NCI-H226 (cell line): Measurements from ENCODE around the gene CCR5AS.

Experiments used
- DNase-seq: peaks from one replicate; pipeline ENCODE4 v3.0.0-alpha.2; 2015

Gene CCR5AS

DNA sequence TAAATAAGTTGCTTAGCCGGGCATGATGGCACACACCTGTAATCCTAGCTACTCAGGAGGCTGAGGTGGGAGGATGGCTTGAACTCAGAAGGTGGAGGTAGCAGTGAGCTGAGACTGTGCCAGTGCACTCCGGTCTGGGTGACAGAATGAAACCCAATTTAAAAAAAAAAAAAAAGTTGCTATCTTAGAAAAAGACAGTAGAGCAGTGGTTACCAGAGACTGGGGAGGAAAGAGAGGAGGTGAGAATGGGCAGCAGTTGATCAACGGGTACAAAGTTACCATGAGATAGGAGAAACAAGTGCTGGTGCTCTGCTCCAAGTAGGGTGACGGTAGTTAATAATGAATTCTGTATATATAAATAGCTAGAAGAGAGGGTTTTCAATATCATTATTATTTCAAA, 53.8 kb downstream of the CCR5AS start:
- DNase-seq: no peak

GRCh38 chr3:46351646-46352045, 55.2 kb downstream of the CCR5AS start:
- DNase-seq: no peak

DNA sequence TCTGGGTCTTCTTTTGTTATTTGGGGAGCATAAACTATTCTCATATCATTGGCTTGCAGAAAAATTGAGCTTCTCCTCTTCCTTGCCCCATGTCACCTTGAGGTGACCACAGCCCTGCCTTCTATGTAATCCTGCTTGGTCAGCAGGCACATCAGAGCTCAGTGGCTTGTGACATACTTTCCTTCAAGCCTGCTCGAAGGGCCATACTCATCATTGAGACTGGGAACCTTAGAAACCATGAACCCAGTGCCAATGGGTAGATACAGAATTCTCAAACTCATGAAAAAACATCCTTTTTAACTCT, 56.7 kb downstream of the CCR5AS start:
- DNase-seq: no peak

DNA sequence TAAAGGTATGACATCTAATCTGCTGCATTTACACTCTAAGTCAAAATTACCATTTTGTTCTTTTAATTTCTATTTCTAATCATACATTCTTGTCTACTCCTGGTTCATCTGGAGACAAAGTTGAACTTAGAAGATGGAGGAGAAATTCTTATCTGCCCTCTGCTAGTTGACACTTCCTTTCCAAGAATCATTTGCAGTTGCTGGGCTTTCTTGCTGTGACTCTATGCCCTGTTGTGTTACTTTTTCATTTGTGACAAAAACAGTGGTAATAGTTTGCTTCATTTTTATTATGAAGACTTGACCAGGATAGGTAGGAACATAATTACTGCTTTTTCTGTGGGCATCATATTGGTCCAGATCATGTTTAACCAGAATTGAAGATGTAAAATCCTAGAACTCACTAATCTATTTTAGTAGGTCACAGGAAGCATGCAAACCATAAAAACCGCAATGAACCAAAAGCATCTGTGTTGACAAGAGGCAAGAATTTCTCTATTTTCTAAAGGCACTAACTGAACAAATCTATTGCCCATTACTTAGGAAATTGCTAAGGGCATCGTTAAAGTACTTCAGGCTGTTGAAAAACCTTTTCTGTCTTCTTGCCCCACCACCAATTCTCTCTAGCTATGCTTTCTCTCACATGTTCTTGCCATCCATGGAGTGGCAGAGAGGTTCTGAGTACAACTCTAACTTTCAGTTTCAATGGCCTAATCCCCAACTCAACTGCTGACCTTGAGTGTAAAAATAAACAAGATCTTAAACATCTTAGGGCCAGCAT, 57.2 kb downstream of the CCR5AS start:
- DNase-seq: no peak

DNA sequence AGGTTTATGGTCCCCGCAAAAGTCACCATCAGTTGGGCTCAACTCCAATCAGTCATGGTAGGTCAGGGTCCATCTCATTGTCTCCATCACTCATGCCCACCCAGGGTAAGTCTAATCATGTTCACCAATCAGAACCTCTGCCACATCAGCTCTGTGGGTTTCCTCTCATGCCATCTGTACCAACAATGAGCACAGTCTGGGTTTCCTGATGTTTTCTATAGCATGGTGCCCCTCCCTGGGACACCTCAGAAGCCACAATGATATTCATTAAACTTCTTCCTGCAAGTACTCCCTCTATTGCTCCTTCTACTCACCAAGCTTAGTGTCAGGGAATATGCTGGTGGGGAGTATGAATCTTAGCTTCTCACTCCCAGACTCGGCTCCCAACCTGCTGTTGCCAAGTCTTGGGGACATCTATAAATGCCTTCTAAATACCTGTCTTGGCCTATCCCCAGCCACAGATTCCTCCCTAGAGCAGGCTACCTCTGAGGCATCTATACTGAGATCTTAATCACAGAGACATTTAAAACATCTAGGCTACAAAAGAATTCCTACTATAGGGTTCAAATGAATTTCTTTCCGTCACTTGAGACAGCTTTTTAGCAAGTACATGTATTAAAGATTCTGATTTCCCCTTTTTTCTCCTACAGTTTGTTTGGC, 57.9 kb downstream of the CCR5AS start:
- DNase-seq: no peak

GRCh38 chr3:46344476-46344875, 62.4 kb downstream of the CCR5AS start:
- DNase-seq: no peak

DNA sequence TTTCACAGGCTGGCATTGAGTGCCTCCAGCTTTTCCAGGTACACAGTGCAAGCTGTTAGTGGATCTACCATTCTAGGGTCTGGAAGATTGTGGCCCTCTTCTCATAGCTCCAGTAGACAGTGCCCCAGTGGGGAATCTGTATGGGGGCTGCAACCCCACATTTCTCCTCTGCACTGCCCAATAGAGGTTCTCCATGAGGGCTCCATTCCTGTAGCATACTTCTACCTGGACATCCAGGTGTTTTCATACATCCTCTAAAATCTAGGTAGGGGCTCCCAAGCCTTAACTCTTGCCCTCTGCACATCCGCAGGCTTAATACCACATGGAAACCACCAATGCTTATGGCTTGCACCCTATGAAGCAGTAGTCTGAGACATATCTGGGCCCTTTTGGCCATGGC, 68.0 kb downstream of the CCR5AS start:
- DNase-seq: no peak

- no peak for DNase-seq
Observed at GRCh38 chr3:46337911-46338310, 69.0 kb downstream of the CCR5AS start.

DNA sequence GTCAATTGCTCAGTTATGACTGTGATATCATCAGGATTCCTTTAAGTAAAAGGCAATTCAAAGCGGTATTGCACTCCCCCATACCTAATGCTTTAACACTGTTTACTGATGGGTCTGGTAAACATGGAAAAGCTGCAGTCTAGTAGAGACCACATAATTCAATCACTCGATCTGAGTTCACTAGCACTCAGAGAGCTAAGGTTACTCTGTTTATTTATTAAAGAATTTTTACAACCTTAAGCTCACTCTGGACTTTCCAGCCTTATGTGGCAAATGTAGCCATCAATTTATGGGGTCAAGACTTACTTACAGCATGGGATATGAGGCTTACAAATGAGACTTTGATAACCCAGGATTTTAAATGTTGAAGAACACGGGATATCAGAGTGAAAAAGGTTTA, 71.3 kb downstream of the CCR5AS start:
- no peak for DNase-seq

DNA sequence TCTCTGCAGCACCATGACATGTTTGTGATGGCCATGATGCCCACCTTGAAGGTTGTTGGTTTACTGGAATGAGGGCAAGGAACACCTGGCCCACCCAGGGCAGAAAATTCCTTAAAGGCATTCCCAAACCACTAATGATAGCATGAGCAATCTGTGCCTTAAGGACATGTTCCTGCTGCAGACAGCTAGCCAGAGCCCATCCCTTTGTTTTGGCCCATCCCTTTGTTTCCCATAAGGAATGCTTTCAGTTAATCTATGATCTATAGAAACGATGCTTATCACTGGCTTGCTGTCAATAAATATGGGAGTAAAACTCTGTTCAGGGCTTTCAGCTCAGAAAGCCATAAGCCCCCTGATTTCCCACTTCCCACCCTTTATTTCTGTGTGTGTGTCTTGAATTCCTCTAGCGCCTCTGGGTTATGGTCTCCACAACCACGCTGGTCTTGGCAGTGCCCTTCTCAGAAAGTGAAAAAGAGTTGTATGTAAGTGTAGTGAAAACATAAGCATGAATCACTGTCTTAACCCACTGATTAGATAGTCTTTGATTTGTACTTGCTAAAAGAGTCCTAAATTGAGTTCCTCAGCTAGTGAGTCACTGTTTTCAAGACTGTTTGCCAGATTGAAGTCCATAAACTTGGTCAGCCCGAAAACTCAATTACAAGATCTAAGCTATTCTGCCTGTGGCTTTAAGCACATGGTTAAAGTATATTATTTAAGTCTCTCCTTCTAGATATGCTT, 72.0 kb downstream of the CCR5AS start:
- DNase-seq: peak; percentile 83

GRCh38 chr3:46330676-46331075, 76.2 kb downstream of the CCR5AS start:
- peak; percentile 29 for DNase-seq

GRCh38 chr3:46325645-46326300, 81.1 kb downstream of the CCR5AS start:
- peak; percentile 29 for DNase-seq

DNA sequence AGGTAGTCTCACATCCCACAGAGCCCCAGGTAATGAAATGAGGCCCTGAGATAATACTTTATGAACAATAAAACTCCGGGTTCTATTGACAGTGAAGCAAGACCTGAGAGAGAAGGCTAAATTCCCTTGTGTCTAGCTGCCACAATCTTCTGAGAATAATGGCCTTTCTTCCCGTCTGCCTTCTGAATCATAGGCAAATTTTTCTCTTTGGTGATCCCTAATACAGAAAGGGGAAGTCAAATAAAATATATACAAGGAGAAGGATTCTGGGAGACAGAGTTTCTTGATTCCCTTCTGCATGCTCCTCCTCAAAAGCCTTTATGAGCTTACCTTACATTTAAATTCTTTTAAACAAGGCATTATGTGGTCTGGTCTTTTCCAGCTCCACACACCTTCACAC, 82.8 kb downstream of the CCR5AS start:
- no peak for DNase-seq

DNA sequence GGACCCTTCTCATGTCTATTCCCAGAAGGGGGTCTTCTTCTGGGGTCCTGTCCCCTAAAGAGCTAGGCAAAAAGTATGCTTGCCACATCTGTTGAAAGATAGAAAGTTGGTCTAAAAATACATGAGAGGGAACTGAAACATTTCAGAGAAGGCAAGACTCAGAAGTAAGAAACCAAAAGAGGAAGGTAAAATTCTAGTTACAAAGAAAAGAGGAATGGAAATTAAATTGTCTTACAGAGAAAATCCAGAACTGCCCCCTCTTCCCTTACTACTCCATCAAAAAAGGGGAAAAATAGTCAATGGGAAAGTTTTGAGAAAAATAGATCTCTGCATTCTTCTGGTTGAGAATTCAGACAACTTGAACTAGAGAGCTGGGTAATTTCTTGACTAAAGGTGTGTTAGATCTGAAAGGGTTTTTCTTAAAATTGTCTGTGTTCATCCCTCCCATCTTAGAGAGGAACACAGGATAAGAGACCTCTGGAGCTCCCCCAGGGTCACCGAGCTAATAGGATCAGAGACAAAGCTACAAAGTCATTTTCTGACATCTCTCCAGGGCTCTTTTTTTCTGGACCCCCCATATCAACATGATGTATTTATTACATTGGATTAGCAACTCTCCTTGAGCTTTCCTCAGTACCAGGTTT, 85.3 kb downstream of the CCR5AS start:
- DNase-seq: no peak

- DNase-seq: no peak
Observed at GRCh38 chr3:46318207-46318927, 88.5 kb downstream of the CCR5AS start.

DNA sequence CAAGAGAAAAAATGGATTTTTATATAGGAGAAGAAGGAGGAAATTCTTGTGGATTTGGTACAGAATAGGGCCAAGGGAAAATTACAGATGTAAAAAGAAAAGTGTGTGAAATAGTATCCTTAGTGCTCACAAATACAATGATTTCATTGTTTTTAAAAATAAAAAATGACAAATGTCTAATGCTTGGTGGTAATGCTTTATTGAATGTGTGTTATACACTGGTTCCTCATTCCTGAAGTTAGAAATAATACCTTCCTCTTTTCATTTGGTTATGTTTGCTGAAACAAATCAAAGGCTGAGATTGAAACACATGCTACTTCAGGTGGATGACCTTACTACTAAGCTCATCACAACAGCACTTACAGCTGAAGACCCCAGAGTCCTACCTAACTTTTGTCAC, 90.7 kb downstream of the CCR5AS start:
- DNase-seq: no peak

GRCh38 chr3:46314517-46314916, 92.3 kb downstream of the CCR5AS start:
- no peak for DNase-seq
